Caki2 (cell line): ENCODE data around the gene PTPN12. TPM values are rescaled to one million over a fixed set of nuclear protein-coding genes. Genes with fewer than 3 reads are reported as not detected.

Experiments used
- DNase-seq: peaks from one replicate; pipeline ENCODE4 v3.0.0-alpha.2; 2015; ENCODE audit warnings: low read depth
- in situ Hi-C: cut with HindIII; loops from 2 replicates; pipeline ENCODE4 v1.10.0; 2016; ENCODE audit warnings: low sequenced_read_pairs, low pct_unique_long_range_greater_than_20kb, mixed read lengths
- total RNA-seq: library from RNA; depleted of rRNA; stranded (reverse); fragments of >200 nt; shearing (Covaris generic); gene quantifications from 2 replicates; pipeline ENCODE4 v1.2.3, GENCODE V29; 2014; ENCODE audit warnings: low replicate concordance; rRNA removed

Gene PTPN12
- total RNA-seq, 1 experiment from 2014 or later = 19.0 TPM

- in situ Hi-C loops = no loop called here
- DNase-seq = no peak
Observed at GRCh38 chr7:77687100-77687746, 150.1 kb downstream of the PTPN12 start.

DNA sequence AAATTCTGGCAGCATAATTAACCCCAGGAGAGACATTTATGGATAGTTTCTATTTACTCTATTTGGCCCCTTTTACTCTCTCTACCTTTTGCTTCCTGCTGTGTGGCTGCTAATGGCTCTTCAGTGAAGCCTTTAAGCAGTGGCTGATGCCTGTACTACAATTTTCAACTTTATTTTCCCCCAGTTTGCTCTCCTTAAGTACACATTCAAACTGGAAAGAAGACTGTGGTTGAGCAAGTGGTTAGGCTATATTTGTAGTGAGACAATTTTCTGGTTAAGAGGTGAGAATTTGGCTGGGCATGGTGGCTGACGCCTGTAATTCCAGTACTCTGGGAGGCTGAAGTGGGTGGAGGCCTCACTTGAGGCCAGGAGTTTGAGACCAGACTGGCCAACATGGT lies 150.7 kb downstream of the PTPN12 start:
- DNase-seq = no peak
- in situ Hi-C loops = no loop called here

Other genes with a start within 250 kb of the PTPN12 start
- gene GSAP, start 120.9 kb upstream of the PTPN12 start, total RNA-seq = 4.7 and 11.7 TPM in 2 replicates
- gene RSBN1L, start 159.2 kb downstream of the PTPN12 start, total RNA-seq = 8.9 and 9.2 TPM in 2 replicates